IPS-15b (cell line): Measurements from ENCODE around the gene CIB2.

Experiments
- H3K27me3 ChIP-seq: one replicate; pipeline ENCODE4 v1.6.1; 2013; ENCODE audit warnings: low read length; ENCODE audit not compliant: control insufficient read depth, insufficient read depth
- H3K36me3 ChIP-seq: one replicate; pipeline ENCODE4 v1.6.1; 2013; ENCODE audit warnings: low read length; ENCODE audit not compliant: control insufficient read depth, insufficient read depth
- H3K4me1 ChIP-seq: one replicate; pipeline ENCODE4 v1.6.1; 2013; ENCODE audit warnings: mild to moderate bottlenecking, low read length; ENCODE audit not compliant: control insufficient read depth, insufficient read depth
- H3K4me3 ChIP-seq: one replicate; pipeline ENCODE4 v1.5.1; 2013; ENCODE audit warnings: low read depth, low read length
- H3K9ac ChIP-seq: one replicate; pipeline ENCODE4 v1.6.1; 2013; ENCODE audit warnings: low read depth, mild to moderate bottlenecking, low read length
- H3K9me3 ChIP-seq: one replicate; pipeline ENCODE4 v1.6.1; 2013; ENCODE audit warnings: mild to moderate bottlenecking, low read length; ENCODE audit not compliant: control insufficient read depth, insufficient read depth

Gene CIB2

DNA sequence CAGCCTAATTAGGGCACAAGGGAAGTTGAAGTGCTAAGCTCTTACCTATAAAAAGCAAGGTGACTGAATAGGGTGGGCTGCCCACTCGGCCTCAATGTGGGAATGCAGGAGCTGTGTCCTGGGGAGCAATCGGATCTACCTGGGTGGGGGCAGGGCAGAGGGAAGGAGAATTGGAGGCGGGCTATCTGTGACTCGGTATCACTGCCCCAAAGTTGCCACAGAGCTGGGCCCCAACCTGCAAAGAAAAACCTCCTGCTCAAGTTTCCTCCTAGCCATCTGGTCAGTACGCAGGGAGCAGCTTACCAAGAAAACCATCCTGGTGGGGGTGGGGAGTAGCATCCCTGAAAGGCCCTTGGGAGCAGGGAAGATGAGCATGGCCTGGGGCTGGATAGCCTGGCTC, 10.7 kb downstream of the CIB2 start:
- Histone ChIP-seq H3K27me3 (no peaks in the 10 kb centered on the region), H3K36me3 (peaks cover 3% of the 10 kb centered on the region), H3K9ac (no peak overlapping the region), H3K4me1 (peaks cover 12% of the 10 kb centered on the region), H3K9me3 (no peaks in the 10 kb centered on the region), H3K4me3 (no peak overlapping the region)

DNA sequence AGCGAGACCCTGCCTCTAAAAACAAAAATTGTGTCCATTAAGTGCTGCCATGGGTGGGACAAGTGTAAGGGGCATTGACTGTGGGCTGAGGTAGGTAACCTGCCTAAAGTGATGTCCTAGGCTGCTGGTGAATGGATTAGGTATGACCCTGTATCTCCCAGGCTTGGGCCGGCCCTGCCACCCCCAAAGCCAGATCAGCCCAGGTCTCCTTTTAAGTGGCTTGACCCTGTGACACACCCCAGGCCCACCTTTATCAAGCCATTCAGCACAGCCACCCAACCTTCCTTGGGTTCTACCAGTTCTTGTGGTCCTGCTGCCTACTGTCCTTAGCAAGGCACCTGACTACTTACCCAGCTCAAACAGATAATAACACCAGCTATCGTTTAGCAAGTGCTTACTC, 18.7 kb downstream of the CIB2 start:
- Histone ChIP-seq H3K9ac (no peak overlapping the region), H3K4me1 (no peaks in the 10 kb centered on the region), H3K36me3 (peaks cover under 1% of the 10 kb centered on the region), H3K4me3 (no peak overlapping the region), H3K9me3 (no peaks in the 10 kb centered on the region), H3K27me3 (no peaks in the 10 kb centered on the region)

DNA sequence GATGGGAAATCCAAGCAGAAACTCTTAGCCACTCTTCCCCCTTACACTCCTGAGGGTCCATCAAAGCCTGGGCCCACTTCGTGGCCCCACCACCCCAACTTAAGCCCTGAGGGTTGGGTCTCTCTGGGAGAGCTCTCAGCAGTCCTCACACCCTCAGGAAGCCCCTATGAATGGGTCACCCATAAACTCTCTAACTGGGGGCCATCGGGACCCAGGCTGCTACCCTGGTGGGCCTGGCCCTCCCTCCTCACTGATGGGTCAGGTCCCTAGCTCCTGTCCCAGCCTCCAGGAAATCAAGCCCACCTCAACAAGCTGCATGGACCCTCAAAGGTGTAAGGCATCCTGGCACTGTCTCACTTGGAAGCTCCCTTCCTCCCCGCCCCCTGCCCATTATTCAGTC, 19.5 kb downstream of the CIB2 start:
- H3K9ac ChIP-seq, result no peak overlapping the region
- no peaks in the 10 kb centered on the region for H3K9me3 ChIP-seq
- no peaks in the 10 kb centered on the region for H3K4me1 ChIP-seq
- H3K4me3 ChIP-seq, result no peak overlapping the region
- H3K27me3 ChIP-seq, result no peaks in the 10 kb centered on the region
- peaks cover 5% of the 10 kb centered on the region for H3K36me3 ChIP-seq

DNA sequence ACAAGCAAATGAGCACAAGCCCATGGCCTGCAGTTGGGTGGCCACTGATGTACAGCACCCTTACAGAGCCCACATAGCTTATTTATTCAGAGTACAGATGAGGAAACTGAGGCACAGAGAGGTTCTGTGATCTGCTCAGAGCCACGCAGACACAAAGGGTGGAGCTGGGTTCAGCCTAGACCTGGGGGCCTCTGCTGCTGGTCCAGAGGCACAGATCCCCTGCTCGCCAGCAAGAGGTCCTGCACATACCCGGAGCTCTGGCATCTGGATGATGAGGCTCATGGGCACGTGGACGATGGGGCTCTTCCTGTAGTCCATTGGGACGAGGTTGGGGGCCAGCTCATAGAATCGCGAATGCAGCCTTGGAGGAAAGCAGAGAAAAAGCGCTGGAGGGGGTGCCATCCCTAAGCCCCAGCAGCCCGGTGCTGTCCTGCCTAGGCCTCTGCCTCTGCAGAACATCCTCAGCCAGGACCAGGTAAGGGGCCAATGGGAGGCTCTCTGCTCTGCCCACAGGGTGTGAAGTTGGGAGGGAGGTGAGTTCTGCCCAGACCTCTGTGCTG, 20.2 kb downstream of the CIB2 start:
- no peaks in the 10 kb centered on the region for H3K4me1 ChIP-seq
- no peak overlapping the region for H3K4me3 ChIP-seq
- peaks cover 5% of the 10 kb centered on the region for H3K36me3 ChIP-seq
- no peak overlapping the region for H3K9ac ChIP-seq
- no peaks in the 10 kb centered on the region for H3K9me3 ChIP-seq
- no peaks in the 10 kb centered on the region for H3K27me3 ChIP-seq

DNA sequence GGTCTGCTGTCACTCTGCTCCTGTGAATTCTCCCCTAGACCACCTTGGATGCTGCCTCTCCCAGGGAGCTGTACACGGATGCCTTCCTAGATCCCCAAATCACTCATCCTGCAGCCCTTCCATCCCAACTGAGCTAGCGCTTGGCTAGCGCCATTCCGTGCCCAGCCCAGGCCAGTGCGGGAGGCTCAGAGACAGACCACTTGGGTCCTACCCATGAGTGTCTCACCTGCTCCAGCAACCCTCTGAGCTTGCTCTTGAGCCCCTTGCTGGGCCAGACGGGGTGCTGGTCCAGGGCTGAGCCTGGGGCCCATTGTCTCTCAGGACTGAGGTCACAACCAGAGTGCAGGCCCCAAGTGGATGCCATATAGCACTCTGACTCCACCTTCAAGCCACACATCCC, 21.1 kb downstream of the CIB2 start:
- no peak overlapping the region for H3K4me3 ChIP-seq
- H3K36me3 ChIP-seq, result peaks cover 5% of the 10 kb centered on the region
- no peaks in the 10 kb centered on the region for H3K9me3 ChIP-seq
- no peaks in the 10 kb centered on the region for H3K4me1 ChIP-seq
- no peak overlapping the region for H3K9ac ChIP-seq
- H3K27me3 ChIP-seq, result no peaks in the 10 kb centered on the region

DNA sequence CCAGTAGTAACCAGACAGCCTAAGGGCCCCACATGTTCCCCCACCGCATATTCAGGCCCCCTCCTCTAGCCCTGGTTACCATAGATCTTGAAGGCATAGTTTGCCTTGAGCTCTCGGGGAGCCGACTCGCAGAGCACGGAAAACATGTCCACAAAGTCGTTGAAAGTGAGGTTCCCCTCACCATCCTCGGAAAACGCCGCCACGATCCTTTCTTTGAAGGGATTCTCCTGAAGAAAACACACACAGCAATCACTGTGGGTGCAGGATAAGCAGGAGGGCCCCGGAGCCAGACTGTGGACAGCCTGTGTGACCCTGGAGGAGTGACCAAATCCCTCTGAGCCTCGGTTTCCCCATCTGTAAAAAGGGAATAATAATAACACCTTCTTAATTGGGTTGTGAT, 22.1 kb downstream of the CIB2 start:
- no peaks in the 10 kb centered on the region for H3K4me1 ChIP-seq
- H3K27me3 ChIP-seq, result no peaks in the 10 kb centered on the region
- no peak overlapping the region for H3K9ac ChIP-seq
- H3K36me3 ChIP-seq, result peaks cover 9% of the 10 kb centered on the region
- H3K9me3 ChIP-seq, result no peaks in the 10 kb centered on the region
- no peak overlapping the region for H3K4me3 ChIP-seq

DNA sequence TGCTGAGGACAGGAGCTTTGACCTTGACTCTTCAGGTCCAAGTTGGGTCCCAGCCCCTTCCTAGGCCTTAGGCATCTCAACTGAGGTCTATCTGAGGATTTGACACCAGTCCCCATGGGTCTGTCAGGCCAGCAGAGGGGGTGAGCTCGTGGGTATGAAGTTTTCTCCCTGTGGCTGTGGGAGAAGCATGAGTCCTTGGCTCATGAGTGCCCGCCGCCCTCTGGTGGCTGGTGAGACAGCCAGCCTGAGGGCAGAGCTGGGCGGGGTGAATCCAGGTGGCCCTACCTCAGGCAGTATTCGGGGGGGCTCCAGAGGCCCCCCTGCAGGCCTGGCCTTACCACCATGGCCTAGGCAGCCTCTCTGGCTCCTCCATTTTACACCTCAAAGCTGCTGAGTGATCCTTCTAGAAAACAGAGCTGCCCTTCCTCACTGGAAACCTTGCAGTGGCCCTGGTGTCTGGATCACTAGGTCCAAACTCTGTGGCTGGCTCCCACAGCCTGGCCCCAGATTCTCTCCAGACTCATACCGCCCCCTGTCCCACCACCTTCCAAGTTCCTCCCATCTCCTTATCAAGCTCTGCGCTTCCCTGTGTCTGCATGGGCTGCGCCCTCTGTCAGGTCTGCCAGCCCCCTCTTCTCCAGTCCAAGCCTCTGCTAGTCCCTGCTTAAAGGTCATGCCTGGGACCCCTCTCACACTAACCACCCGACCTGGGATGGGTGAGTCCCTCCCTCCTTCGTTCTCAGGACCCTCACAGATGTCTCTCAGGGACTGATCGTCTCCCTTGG, 22.8 kb downstream of the CIB2 start:
- H3K4me1 ChIP-seq, result no peaks in the 10 kb centered on the region
- peaks cover 14% of the 10 kb centered on the region for H3K36me3 ChIP-seq
- H3K4me3 ChIP-seq, result no peak overlapping the region
- H3K9me3 ChIP-seq, result no peaks in the 10 kb centered on the region
- H3K9ac ChIP-seq, result no peak overlapping the region
- H3K27me3 ChIP-seq, result no peaks in the 10 kb centered on the region

DNA sequence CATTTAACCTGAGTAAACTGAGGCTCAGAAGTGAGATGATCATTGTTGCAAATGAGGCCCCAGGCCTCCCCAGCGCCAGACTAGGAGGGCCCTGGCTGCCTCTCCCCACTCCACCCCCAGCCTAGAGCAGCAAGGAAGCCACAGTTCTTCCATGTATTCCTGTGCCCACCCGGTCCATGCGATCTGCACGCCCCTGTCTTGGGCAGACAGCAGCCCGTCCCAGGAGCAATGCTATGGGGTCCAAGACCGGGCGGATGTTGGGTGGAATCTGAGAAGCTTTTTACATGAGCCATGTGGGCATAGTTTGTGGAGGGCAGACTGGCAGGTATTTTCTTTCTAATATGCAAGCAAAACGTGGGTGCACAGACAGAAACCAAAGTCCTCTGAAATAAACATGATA, 23.8 kb downstream of the CIB2 start:
- H3K27me3 ChIP-seq, result no peaks in the 10 kb centered on the region
- H3K4me3 ChIP-seq, result no peak overlapping the region
- H3K9ac ChIP-seq, result no peak overlapping the region
- H3K4me1 ChIP-seq, result no peaks in the 10 kb centered on the region
- peaks cover 14% of the 10 kb centered on the region for H3K36me3 ChIP-seq
- H3K9me3 ChIP-seq, result no peaks in the 10 kb centered on the region

DNA sequence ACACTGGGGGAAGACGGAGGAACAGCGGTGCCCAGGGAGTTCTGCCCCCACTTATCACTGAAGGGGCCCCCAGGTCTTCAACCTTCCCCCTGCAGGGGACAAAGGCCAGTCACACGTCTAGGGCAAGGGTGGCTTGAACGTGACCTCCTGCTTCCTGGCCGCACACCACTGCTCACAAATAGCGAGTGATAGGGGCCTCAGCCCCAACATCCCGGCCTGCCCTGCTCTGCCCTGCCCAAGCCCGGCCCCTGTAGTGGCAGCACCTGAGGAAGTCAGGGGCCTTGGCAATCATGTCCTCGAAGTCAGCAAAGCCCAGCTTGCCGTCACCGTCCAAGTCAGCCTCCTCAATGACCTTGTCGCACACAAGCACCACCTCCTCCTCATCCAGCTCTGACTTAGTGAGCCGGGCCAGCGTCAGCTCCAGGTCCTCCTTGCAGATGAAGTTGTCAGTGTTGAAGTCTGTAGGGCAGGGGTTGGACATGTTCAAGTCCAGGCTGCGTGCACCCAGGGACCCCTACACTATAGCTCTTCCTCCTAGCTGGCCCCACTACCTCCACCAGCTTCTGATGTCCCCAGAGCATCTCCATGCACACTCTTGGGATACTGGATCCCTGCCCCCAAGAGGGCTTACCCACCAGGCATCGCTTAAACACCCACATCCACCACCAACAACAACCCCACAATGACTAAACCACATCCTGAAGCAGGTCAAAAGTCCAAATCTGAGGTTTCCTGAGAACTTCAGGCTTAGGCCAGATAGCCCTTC, 25.6 kb downstream of the CIB2 start:
- no peaks in the 10 kb centered on the region for H3K9me3 ChIP-seq
- peaks cover 14% of the 10 kb centered on the region for H3K36me3 ChIP-seq
- no peaks in the 10 kb centered on the region for H3K27me3 ChIP-seq
- H3K9ac ChIP-seq, result no peak overlapping the region
- H3K4me1 ChIP-seq, result no peaks in the 10 kb centered on the region
- no peak overlapping the region for H3K4me3 ChIP-seq

DNA sequence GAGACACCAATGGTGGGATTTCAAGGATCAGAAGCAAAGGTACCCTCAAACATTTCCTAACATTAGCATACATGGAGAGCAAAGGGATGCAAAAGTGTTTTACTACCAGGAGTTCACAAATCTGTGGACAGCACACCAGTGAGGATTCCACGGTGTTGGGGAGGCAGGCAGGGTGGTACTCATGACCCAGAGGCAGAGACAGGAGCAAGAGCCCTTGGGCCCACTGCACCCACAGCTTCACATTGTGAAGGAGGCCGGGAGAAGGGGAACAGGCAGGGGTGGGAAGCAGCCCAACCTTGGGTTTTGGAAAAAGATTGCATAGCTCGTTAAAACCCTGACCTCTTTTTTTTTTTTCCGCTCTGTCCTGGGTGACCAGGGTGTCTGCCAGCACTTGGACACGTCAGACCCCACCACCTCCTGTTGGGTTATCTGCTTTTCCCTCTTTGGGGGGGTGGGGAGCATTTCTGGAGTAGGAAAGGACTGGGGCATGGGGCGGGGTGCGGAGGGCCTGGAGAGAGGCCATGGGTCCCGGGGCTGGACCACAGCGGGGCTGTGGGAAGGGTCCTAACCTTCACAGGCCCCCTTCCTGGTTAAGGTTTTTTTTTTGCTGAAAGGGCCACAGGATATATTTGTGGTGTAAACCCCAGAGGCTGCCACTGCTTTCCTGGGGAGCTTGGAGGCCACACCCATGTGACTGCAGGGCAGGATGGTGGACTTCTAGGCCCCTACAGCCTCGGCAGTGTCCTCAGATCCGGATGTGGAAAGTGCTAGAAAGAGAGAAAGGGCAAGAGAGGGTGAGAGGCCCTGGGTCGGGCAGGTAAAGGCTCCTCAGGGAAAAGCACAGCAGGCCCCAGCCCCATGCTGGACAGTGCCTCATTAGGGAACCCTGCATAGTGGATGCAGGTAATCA, 26.4 kb downstream of the CIB2 start:
- no peak overlapping the region for H3K9ac ChIP-seq
- no peaks in the 10 kb centered on the region for H3K4me1 ChIP-seq
- no peaks in the 10 kb centered on the region for H3K9me3 ChIP-seq
- H3K36me3 ChIP-seq, result peaks cover 14% of the 10 kb centered on the region
- H3K27me3 ChIP-seq, result no peaks in the 10 kb centered on the region
- no peak overlapping the region for H3K4me3 ChIP-seq

DNA sequence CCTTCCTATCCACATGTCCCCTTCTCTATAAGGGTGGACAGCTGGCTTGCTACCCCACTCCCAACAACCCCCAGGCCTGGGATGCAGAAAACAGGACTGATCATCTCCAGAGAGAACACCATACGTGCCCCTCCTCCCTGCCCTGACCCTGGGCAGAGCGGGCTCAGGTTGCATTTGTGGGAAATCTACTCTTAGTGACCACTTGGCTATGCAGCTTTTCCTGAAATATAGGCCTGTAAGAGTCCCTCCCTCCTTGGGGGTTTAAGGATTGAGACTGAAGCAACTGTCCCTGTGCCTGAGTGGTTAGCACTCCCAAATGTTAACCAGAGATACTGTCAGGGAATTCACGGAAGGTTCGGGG, 27.1 kb downstream of the CIB2 start:
- Histone ChIP-seq H3K4me1 (no peaks in the 10 kb centered on the region), H3K9me3 (no peaks in the 10 kb centered on the region), H3K27me3 (no peaks in the 10 kb centered on the region), H3K9ac (no peak overlapping the region), H3K36me3 (peaks cover 14% of the 10 kb centered on the region), H3K4me3 (no peak overlapping the region)
